NCI-H510A (cell line): ENCODE data around the gene VPS51.
A peak's percentile ranks its signal among the peaks of the same experiment; 100 is the strongest.
"Not testable (repeated sequence)": the region's sequence is repeated elsewhere in the genome, so short reads cannot be mapped to it uniquely, and the experiment has no call there.

ENCODE experiments used
- DNase-seq: peaks from one replicate; lab custom pipeline; 2025; lab: John Stamatoyannopoulos, UW

VPS51 gene

DNA sequence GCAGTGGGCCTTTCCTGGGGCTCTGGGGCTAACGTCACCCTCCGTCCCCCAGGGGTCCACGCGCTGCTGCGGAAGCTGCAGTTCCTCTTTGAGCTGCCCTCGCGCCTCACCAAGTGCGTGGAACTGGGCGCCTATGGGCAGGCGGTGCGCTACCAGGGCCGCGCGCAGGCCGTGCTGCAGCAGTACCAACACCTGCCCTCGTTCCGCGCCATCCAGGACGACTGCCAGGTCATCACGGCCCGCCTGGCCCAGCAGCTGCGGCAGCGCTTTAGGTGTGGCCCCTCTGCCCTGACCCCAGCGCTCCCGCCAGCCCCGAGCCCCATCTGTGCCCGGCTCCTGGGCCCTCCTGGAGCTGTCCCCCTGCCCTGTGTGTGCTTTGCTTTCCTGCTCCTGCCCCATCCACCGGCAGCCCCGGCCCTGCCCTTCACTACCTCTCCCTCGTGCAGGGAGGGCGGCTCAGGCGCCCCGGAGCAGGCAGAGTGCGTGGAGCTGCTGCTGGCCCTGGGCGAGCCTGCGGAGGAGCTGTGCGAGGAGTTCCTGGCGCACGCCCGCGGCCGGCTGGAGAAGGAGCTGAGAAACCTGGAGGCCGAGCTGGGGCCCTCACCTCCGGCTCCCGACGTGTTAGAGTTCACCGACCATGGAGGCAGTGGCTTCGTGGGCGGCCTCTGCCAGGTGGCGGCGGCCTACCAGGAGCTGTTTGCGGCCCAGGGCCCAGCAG lies 11.9 kb downstream of the VPS51 start:
- no peak for DNase-seq

GRCh38 chr11:65108469-65109123 lies 12.6 kb downstream of the VPS51 start:
- no peak for DNase-seq

DNA sequence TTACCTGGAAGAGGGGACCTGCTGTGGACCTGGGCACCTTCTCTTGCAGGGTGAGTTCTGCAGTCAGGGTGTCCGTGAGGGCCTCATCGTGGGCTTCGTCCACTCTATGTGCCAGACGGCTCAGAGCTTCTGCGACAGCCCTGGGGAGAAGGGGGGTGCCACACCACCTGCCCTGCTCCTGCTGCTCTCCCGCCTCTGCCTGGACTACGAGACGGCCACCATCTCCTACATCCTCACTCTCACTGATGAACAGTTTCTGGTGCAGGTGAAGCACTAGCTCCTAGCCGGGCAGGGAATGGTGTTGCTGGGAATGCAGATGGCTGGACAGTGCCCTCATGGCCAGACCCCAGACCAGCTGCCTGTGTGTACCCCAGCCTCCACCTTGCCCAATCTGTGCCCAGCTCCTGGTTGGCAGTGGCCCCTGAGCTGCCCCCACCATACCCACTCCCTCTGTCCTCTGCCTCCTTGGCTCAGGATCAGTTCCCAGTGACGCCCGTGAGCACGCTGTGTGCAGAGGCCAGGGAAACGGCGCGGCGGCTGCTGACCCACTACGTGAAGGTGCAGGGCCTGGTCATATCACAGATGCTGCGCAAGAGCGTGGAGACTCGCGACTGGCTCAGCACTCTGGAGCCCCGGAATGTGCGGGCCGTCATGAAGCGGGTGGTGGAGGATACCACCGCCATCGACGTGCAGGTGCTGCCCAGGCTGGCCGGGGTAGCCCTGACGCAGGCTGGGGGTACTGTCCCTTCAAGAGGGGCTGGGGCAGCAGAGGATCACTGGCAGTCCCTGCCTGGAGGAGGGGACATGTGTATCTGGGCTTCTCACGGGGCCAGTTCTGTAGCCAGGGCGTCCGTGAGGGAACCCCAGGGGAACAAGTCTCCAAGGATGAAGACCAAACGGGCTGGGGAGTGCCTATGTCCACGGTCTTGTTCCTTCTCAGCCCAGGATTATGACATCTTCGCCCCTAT lies 13.5 kb downstream of the VPS51 start:
- DNase-seq = no peak

- peak; percentile 49 for DNase-seq
Measured at GRCh38 chr11:65110354-65110861, 14.4 kb downstream of the VPS51 start.

DNA sequence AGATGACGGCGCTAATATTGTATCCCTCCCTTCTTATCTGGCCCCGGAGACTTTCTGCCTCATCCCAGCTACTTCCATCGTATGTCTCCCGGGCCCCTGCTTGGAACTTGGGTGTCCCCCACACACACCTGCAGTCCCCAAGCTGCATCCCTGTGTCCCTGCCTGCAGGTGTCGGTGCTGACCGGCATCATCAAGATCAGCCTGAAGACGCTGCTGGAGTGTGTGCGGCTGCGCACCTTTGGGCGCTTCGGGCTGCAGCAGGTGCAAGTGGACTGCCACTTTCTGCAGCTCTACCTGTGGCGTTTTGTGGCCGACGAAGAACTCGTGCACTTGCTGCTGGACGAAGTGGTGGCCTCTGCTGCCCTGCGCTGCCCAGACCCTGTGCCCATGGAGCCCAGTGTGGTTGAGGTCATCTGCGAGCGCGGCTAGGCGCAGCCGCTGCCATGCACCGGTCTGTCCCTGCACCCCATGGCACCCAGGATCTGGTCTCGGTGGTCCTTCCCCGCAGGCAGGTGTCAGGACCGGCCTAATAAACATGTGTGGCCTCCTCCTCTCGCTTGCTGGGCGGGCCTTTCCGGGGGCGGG lies 15.2 kb downstream of the VPS51 start:
- no peak for DNase-seq

DNA sequence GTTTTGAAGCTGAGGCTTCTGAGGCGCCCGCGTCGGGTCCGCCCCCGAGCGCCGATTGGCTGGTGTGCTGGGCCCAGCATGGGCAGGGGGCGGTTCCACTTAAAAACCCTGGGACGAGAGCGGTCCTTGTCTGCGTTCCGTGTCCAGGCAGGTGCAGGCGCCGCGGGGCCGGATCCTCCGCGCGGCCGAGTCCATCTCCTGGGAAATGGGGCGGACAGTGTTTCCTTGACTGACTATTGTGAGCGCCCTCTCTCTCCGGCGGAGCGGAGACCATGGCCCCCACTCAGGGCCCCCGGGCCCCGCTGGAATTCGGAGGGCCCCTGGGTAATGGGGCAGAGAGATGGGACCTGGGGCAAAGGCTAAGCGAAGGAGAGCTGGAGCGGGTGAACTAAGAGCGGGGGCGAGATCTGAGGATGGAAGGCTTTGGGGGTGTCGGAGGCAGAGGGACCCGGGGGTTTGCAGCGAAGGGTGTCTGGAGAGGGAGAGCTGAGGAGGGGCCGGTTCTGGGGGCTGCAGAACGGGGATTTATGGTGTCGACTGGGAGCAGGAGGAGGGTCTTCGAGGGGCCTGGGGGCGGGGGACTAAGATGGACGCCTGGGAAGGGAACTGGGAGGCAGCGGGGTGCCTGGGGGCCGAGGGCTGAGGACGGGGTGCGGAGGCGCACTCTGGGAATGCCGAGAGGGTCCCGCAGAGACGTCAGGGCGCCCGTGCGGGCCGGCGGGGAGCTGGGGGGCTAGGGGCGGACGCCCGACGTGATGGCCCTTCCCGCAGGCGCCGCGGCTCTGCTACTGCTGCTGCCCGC lies 15.9 kb downstream of the VPS51 start, which contains the start of gene TM7SF2:
Gene TM7SF2 (plus strand): TSS at position 129 of the 802 bp plus-strand sequence. CDS start 144 bp downstream, at position 273.
- peak; percentile 97 for DNase-seq

DNA sequence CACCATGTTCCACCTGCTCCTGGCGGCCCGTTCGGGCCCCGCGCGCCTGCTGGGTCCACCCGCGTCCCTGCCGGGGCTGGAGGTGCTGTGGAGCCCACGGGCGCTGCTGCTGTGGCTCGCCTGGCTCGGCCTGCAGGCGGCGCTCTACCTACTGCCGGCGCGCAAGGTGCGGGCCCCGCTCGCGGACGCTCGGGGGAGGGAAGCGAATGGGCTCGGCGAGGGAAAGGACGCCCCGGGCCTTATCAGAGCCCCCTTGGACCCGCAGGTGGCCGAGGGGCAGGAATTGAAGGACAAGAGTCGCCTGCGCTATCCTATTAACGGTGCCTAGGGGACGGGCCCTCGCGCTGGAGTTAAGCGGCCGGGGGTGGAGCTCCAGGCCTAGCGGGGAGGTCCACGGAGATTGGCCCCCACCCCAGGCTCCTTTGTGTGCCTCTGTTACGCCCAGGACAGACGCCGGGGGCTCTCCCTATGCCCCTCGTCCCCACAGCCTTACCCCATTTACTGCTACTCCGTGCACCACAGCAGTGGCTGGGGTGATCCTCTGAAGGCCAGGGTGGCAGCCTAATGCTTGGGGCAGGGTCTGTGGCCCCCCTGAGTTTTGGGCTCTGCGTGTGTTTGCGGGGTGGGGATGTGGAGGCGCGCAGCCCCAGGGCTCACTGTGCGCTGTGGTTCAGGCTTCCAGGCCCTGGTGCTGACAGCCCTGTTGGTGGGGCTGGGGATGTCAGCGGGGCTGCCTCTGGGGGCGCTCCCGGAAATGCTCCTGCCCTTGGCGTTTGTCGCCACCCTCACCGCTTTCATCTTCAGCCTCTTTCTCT lies 16.7 kb downstream of the VPS51 start:
- DNase-seq = no peak

DNA sequence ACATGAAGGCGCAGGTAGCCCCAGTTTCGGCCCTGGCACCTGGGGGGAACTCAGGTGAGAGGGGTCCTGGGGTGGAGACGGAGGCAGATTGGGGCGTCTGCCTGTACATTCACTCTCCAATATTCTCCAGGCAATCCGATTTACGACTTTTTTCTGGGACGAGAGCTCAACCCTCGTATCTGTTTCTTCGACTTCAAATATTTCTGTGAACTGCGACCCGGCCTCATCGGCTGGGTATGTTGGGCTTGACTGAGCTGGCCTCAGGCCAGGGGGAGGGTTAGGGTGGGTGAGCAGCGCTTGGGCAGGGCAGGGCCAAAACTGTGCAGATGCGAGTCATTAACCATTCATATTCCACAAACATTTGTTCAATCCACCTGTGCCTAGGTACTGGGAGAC lies 17.3 kb downstream of the VPS51 start:
- DNase-seq = no peak

DNA sequence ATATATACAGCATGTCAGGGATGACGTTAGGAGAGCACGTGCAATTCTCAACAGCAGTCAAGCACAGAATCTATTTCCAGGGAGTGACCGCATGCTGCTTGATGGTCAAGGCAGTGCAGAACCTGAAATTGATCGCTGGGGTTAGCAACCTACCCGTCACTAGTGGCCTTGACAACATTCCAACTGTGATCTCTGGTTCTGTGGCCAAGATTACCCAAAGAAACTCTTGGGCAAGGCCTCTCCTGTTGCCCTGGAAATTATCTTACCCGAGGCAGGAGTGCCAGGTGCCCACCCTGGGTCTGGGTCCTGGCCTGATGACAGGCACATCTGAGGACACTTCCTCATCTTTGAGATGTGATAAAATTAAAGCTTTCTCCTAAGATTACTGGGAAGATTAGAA lies 17.8 kb downstream of the VPS51 start:
- no peak for DNase-seq

DNA sequence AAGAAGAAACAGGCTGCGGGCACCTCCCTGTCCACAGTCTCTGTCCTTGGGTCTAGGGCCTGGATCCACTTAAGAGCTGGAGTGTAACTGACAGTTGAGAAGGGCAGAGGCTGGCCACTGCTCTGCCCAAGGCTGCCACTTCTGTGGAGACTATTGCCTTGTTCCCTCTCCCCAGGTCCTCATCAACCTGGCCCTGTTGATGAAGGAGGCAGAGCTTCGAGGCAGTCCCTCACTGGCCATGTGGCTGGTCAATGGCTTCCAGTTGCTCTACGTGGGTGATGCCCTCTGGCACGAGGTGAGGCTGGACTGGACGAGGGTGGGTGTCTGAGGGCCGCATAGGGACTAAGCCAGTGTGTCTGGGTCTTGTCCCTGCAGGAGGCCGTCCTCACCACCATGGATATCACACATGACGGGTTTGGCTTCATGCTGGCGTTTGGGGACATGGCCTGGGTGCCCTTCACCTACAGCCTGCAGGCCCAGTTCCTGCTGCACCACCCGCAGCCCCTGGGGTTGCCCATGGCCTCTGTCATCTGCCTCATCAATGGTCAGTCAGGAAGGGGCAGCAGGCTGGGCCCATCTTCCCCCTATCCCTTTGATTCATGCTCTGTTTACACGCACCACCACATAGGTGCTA lies 18.6 kb downstream of the VPS51 start:
- DNase-seq = no peak

DNA sequence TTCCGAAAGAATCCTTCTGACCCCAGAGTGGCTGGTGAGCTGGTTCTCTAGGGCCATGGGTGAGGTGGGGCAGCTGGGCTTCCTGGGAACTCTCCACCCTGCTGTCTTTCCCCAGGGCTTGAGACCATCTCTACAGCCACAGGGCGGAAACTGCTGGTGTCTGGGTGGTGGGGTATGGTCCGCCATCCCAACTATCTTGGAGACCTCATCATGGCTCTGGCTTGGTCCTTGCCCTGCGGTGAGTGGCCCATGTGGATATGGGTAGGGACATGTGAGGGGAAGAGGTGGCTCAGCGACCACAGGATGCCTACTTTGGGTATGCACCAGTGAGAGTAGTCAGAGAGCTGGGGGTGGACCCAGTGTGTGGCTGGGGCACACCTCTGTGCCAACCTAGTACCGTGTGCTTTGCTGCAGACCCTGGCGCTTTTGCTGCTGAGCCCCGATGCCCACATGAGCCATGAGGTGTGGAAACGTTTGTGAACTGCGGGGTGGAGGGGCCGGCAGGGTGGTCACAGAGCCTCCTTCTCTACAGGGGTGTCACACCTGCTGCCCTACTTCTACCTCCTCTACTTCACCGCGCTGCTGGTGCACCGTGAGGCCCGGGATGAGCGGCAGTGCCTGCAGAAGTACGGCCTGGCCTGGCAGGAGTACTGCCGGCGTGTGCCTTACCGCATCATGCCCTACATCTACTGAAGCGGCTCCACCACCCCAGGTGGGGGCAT lies 19.5 kb downstream of the VPS51 start:
- DNase-seq = no peak

GRCh38 chr11:65116370-65117205 lies 20.6 kb downstream of the VPS51 start:
- DNase-seq = no peak

- peak; percentile 95 for DNase-seq
Measured at GRCh38 chr11:65117206-65118096, 21.4 kb downstream of the VPS51 start, which contains the start of gene ZNHIT2. ZNHIT2 (minus strand) TSS chr11:65117701; CDS start chr11:65117653, 48 bp downstream.

GRCh38 chr11:65118097-65118837 lies 22.3 kb downstream of the VPS51 start:
- no peak for DNase-seq

- DNase-seq = not testable (repeated sequence)
Measured at GRCh38 chr11:65118891-65119669, 23.1 kb downstream of the VPS51 start.
